Measurements from ENCODE around the gene GGA1.
A peak's percentile ranks its signal among the peaks of the same experiment; 100 is the strongest.

Gene GGA1

GRCh38 chr22:37669586-37669985 lies 61.0 kb downstream of the GGA1 start:
- TF ChIP-seq POLR2A (IDR thresholded peaks at IDR 0.05; ENCODE audit: extremely low read depth, insufficient read length), result no peak
- TF ChIP-seq MYC (IDR thresholded peaks at IDR 0.05; ENCODE audit: low read depth, low read length), result no peak
- TF ChIP-seq MAX (IDR thresholded peaks at IDR 0.05; ENCODE audit: low read depth, low read length), result no peak
- TF ChIP-seq CTCF (IDR thresholded peaks at IDR 0.05; ENCODE audit: low read depth, low read length), result no peak
- no peak for DNase-seq (ENCODE audit: low read depth)
- no peak overlapping the region for H3K4me3 ChIP-seq (ENCODE audit: low read depth, low read length)

- no peak for DNase-seq (ENCODE audit: low read depth)
- TF ChIP-seq MAX (IDR thresholded peaks at IDR 0.05; ENCODE audit: low read depth, low read length), result no peak
- no peak for TF ChIP-seq POLR2A (IDR thresholded peaks at IDR 0.05; ENCODE audit: extremely low read depth, insufficient read length)
- TF ChIP-seq CTCF (IDR thresholded peaks at IDR 0.05; ENCODE audit: low read depth, low read length), result no peak
- no peak for TF ChIP-seq MYC (IDR thresholded peaks at IDR 0.05; ENCODE audit: low read depth, low read length)
- no peak overlapping the region for H3K4me3 ChIP-seq (ENCODE audit: low read depth, low read length)
Measured at GRCh38 chr22:37672206-37672919, 63.7 kb downstream of the GGA1 start.

- no peak overlapping the region for H3K4me3 ChIP-seq (ENCODE audit: low read depth, low read length)
Measured at GRCh38 chr22:37672920-37673455, 64.4 kb downstream of the GGA1 start.

GRCh38 chr22:37674248-37674647 lies 65.6 kb downstream of the GGA1 start:
- TF ChIP-seq MAX (IDR thresholded peaks at IDR 0.05; ENCODE audit: low read depth, low read length) (no peak), MYC (IDR thresholded peaks at IDR 0.05; ENCODE audit: low read depth, low read length) (no peak), CTCF (IDR thresholded peaks at IDR 0.05; ENCODE audit: low read depth, low read length) (no peak), POLR2A (IDR thresholded peaks at IDR 0.05; ENCODE audit: extremely low read depth, insufficient read length) (no peak)
- no peak for DNase-seq (ENCODE audit: low read depth)
- no peak overlapping the region for H3K4me3 ChIP-seq (ENCODE audit: low read depth, low read length)

More at GRCh38 chr22:37672920-37673455, 64.4 kb downstream of the GGA1 start:
- TF ChIP-seq MAX (IDR thresholded peaks at IDR 0.05; ENCODE audit: low read depth, low read length) (no peak), POLR2A (IDR thresholded peaks at IDR 0.05; ENCODE audit: extremely low read depth, insufficient read length) (no peak), MYC (IDR thresholded peaks at IDR 0.05; ENCODE audit: low read depth, low read length) (no peak), CTCF (IDR thresholded peaks at IDR 0.05; ENCODE audit: low read depth, low read length) (no peak)
- DNase-seq (ENCODE audit: low read depth), result no peak

- peak within 1 kb of the TSS; percentile 85 for H3K4me3 ChIP-seq (ENCODE audit: low read depth, low read length)
- TF ChIP-seq POLR2A (IDR thresholded peaks at IDR 0.05; ENCODE audit: extremely low read depth, insufficient read length), result no peak
- TF ChIP-seq MYC (IDR thresholded peaks at IDR 0.05; ENCODE audit: low read depth, low read length), result no peak
- TF ChIP-seq CTCF (IDR thresholded peaks at IDR 0.05; ENCODE audit: low read depth, low read length), result no peak
- TF ChIP-seq MAX (IDR thresholded peaks at IDR 0.05; ENCODE audit: low read depth, low read length), result no peak
- peak; percentile 94 for DNase-seq (ENCODE audit: low read depth)
Measured at GRCh38 chr22:37674951-37675929, 66.6 kb downstream of the GGA1 start, which contains the start of gene LGALS1. LGALS1 (plus strand) TSS chr22:37675636; CDS start chr22:37675703, 67 bp downstream.
